GM19455 (cell line): Measurements from ENCODE around the gene TGFBR1.
"Not testable (repeated sequence)": the region's sequence is repeated elsewhere in the genome, so short reads cannot be mapped to it uniquely, and the experiment has no call there.

Source experiments
- ATAC-seq: cut with Tn5 transposase; IDR thresholded peaks from one replicate; pipeline ENCODE4 v1.9.1; 2021; ENCODE audit not compliant: unreplicated experiment

TGFBR1 gene

DNA sequence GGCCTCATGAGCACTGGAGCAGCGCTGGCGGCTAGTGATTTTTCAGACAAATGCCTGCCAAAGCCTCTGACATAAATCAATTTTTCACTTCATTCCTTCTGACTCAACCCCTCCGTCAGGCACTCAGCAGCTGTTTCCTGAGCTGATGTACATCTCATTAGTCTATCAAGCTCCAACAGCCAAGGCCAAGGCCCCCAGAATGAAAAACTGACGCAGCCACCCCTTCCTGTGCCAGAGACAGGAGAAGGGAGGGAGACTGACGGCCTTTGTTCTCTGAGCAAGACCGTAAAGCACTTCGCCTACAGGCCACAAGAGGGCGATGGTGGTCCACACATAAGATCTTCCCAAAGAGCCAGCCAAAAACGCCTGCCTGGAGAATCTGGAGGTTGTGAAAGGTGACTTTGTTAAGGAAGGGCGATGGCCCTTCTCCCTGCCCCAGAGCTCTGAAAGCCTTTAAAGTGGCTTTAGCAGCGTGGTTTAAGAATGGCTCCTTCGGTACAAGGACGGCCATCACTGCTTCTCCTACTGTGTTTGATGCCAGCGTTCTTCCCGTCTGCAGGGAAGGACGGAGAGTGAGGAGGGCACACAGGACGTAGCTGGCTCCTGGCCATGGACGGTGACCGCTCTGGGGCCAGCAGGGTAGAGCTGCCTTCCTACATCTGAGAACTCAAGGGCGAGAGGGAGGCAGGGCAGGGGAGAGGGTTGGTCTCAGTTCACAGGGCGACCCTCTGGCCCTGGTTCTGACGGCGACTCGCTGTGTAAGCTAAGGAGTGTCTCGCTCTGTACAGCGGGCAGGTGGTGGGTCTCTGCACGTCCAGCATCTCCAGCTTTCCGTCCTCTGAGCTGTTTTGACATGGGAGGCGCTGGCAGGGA lies 79.8 kb downstream of the TGFBR1 start:
- ATAC-seq, result peak; percentile 55

DNA sequence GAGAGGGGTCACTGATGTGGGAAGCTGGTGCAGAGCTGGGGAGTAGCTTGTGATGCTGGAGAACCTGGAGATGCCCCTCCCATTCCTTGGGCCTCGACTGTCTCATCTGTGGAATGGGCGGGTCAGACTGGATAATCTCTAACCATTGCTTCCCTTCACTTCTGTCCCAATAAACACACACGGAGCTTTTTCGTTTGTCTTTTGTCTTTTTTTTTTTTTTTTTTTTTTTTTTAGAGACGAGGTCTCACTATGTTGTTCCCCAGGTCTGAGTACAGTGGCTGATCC lies 80.4 kb downstream of the TGFBR1 start:
- no peak for ATAC-seq

GRCh38 chr9:99185934-99186333 lies 81.0 kb downstream of the TGFBR1 start:
- no peak for ATAC-seq

- no peak for ATAC-seq
Observed at GRCh38 chr9:99187311-99187710, 82.4 kb downstream of the TGFBR1 start.

GRCh38 chr9:99189186-99189585 lies 84.3 kb downstream of the TGFBR1 start:
- ATAC-seq, result no peak

DNA sequence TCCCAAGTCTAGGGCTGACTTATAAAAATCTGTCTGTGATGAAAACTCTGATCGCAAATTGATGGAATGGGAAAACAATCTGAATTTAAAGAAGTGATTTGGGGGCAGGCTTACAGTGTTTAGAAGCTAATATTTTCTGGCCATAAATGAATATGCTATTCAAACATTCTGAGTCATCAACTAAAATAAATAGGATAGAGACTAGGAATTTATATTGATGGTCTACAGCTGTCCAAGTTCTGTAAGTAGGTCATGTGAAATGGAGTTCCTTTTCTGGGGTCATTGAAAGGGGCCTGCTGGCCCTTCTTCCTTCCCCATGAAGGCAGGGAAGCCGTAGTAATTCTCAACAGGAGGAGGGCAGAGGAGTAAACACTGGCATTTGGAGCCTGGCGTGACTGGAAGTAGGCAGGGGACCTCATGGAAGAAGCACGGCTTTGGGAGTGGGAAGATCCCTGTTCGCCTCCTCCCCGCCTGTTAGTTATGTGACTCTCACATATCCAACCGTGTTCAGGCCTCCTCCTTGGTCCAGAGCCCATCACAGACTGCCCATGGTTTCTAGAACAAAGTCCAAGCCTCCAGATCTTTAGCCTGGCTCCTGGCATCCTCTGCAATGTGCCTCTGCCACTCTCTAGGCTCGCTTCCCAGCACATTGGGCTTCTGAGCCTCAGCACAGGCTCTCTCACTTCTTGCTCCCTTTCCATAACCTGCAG lies 85.1 kb downstream of the TGFBR1 start:
- ATAC-seq, result no peak

- ATAC-seq, result no peak
Observed at GRCh38 chr9:99190597-99191283, 85.8 kb downstream of the TGFBR1 start.

DNA sequence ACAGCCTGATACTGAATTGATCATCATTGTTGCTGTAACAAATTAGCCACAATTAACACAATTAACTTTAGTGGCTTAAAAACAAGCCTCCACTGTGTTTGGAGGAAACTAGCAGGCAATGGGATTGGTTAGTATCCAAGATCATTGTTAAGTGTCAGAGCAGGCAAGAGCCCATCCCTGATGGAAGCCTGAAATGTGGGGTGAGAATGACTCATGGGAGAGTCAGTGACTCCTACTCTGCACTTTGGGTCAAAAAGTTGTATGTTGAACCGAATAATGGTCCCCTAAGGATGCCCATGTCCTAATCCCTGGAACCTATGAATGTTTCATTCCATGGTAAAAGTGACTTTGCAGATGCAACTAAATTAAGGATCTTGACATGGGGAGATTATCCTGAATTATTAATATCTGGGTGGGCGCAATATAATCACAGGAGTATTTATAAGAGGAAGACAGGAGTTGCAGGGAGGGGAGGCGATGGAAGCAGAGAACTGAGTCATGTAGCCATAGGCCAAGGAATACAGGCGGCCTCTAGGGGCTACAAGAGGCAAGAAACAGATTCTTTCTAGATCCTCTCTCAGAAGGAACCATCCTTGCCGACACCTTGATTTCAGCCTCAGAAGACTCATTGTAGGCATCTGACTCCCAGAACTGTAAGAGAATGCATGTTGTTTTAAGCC lies 88.0 kb downstream of the TGFBR1 start:
- ATAC-seq, result no peak

- ATAC-seq, result no peak
Observed at GRCh38 chr9:99193466-99193821, 88.5 kb downstream of the TGFBR1 start.

DNA sequence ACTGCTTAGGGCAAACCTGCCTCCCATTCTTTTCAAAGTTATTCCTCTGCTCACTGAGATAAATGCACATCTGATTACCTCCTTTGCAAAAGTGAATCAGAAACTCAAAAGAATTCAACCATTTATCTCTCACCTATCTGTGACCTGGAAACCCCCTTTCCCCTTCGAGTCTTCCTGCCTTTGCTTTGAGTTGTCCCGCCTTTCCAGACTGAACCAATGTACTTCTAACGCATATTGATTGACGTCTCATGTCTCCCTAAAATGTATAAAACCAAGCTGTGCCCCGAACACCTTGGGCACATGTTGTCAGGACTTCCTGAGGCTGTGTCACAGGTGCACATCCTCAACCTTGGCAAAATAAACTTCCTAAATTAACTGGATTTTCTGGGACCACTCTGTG lies 91.6 kb downstream of the TGFBR1 start:
- ATAC-seq, result not testable (repeated sequence)

- no peak for ATAC-seq
Observed at GRCh38 chr9:99197124-99197630, 92.3 kb downstream of the TGFBR1 start.

- ATAC-seq, result no peak
Observed at GRCh38 chr9:99197987-99198386, 93.1 kb downstream of the TGFBR1 start.

- no peak for ATAC-seq
Observed at GRCh38 chr9:99199938-99200539, 95.1 kb downstream of the TGFBR1 start.

GRCh38 chr9:99201603-99202002 lies 96.7 kb downstream of the TGFBR1 start:
- no peak for ATAC-seq
